ENCODE measurements around the gene YPEL1. TPM values are rescaled to one million over a fixed set of nuclear protein-coding genes. Genes with fewer than 3 reads are reported as not detected.
A peak's percentile ranks its signal among the peaks of the same experiment; 100 is the strongest.

Gene YPEL1
- total and polyA plus RNA-seq, 2 of the 13 experiments (the other 11 are each of a cell fraction or from before 2014, with no cell fraction given), result 0.33 to 2.5 TPM

DNA sequence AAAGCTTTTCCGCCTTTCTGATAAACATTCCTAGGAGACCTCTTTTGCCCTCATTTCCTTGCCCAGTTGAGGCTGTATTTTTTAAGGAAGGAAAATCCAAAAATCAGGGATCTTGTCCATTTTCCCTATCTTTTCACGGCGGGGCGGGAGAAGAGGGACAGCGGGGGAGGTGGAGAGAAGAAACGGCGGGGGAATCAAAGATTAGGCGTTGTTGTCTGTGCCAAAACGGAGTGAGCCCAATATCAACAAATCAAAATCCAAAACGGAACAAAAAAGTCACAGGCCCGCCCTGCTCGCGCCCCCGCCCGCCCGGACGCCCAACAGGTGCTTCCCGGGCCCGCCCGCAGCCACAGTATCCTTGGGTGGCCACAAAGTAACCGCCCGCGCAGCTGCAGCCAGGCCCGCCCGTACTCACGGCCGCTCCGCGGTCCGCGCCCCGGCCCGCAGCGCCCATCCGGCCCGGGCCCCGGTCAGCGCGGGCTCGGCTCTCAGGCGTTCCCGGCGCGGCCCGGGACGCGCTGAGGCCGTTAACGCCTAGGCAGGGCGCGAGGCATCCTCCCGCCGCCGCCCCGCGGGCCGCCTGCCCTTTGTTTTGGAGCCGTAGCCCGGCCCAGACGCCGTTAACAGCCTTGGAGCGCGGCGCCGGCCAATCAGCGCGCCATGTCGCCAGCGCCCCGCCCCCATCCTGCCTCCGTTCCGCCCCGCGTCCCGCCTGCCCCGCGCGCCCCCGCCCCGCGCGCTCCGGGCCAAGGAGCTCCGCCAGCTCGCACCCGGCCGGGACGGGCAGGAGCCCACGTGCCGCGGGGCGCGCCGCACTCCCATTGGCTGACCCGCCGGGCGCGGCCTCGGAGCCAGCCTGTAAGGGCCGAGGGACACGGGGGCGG is at the start of gene YPEL1 (continued):
- TF ChIP-seq, protein P1, sequence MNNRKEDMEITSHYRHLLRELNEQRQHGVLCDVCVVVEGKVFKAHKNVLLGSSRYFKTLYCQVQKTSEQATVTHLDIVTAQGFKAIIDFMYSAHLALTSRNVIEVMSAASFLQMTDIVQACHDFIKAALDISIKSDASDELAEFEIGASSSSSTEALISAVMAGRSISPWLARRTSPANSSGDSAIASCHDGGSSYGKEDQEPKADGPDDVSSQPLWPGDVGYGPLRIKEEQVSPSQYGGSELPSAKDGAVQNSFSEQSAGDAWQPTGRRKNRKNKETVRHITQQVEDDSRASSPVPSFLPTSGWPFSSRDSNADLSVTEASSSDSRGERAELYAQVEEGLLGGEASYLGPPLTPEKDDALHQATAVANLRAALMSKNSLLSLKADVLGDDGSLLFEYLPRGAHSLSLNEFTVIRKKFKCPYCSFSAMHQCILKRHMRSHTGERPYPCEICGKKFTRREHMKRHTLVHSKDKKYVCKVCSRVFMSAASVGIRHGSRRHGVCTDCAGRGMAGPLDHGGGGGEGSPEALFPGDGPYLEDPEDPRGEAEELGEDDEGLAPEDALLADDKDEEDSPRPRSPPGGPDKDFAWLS (CRISPR knock-in tag; IDR thresholded peaks at IDR 0.05; ENCODE audit: borderline replicate concordance), result no peak
- TF ChIP-seq ZNF382 (CRISPR knock-in tag; IDR thresholded peaks at IDR 0.05; ENCODE audit: borderline replicate concordance), result no peak
- no peak for TF ChIP-seq ZNF510 (CRISPR knock-in tag; IDR thresholded peaks at IDR 0.05; ENCODE audit: low read depth)
- TF ChIP-seq JUND (CRISPR knock-in tag; IDR thresholded peaks at IDR 0.05), result no peak
- TF ChIP-seq NCOR1 (IDR thresholded peaks at IDR 0.05; ENCODE audit: borderline replicate concordance, low read length), result no peak
- TF ChIP-seq ZNF749 (CRISPR knock-in tag; IDR thresholded peaks at IDR 0.05; ENCODE audit: borderline replicate concordance), result peak; percentile 87
- TF ChIP-seq MBD4 (IDR thresholded peaks at IDR 0.05; ENCODE audit: borderline replicate concordance, low read length), result no peak
- peak; percentile 87 for TF ChIP-seq SALL1 (CRISPR knock-in tag; IDR thresholded peaks at IDR 0.05)
- TF ChIP-seq ZNF883 (CRISPR knock-in tag; IDR thresholded peaks at IDR 0.05; ENCODE audit: not compliant biosample characterization), result no peak
- TF ChIP-seq CHD2 (IDR thresholded peaks at IDR 0.05; ENCODE audit: low read depth, low read length), result no peak
- 0 out of 2 replicates have a peak, but pooled peaks have one; percentile 36 for TF ChIP-seq MIXL1 (CRISPR knock-in tag; IDR thresholded peaks at IDR 0.05)
- TF ChIP-seq, protein P2, sequence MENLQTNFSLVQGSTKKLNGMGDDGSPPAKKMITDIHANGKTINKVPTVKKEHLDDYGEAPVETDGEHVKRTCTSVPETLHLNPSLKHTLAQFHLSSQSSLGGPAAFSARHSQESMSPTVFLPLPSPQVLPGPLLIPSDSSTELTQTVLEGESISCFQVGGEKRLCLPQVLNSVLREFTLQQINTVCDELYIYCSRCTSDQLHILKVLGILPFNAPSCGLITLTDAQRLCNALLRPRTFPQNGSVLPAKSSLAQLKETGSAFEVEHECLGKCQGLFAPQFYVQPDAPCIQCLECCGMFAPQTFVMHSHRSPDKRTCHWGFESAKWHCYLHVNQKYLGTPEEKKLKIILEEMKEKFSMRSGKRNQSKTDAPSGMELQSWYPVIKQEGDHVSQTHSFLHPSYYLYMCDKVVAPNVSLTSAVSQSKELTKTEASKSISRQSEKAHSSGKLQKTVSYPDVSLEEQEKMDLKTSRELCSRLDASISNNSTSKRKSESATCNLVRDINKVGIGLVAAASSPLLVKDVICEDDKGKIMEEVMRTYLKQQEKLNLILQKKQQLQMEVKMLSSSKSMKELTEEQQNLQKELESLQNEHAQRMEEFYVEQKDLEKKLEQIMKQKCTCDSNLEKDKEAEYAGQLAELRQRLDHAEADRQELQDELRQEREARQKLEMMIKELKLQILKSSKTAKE (CRISPR knock-in tag; IDR thresholded peaks at IDR 0.05; ENCODE audit: borderline replicate concordance), result no peak
- no peak for TF ChIP-seq KAT2B (IDR thresholded peaks at IDR 0.05; ENCODE audit: borderline replicate concordance, low read depth, low read length)
- TF ChIP-seq ZNF230 (CRISPR knock-in tag; IDR thresholded peaks at IDR 0.05), result no peak
- 0 out of 2 replicates have a peak, but pooled peaks have one; percentile 74 for TF ChIP-seq ZNF589 (CRISPR knock-in tag; conservative IDR thresholded peaks at IDR 0.05)
- TF ChIP-seq ZC3H13 (CRISPR knock-in tag; IDR thresholded peaks at IDR 0.05), result no peak
- TF ChIP-seq, protein P3, sequence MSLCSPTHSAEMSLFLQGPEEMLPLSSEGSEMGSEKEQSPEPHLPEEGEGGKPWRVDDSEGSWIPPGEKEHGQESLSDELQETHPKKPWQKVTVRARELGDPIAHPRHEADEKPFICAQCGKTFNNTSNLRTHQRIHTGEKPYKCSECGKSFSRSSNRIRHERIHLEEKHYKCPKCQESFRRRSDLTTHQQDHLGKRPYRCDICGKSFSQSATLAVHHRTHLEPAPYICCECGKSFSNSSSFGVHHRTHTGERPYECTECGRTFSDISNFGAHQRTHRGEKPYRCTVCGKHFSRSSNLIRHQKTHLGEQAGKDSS (CRISPR knock-in tag; IDR thresholded peaks at IDR 0.05; ENCODE audit: borderline replicate concordance, low read depth), result no peak
- TF ChIP-seq, protein P4, sequence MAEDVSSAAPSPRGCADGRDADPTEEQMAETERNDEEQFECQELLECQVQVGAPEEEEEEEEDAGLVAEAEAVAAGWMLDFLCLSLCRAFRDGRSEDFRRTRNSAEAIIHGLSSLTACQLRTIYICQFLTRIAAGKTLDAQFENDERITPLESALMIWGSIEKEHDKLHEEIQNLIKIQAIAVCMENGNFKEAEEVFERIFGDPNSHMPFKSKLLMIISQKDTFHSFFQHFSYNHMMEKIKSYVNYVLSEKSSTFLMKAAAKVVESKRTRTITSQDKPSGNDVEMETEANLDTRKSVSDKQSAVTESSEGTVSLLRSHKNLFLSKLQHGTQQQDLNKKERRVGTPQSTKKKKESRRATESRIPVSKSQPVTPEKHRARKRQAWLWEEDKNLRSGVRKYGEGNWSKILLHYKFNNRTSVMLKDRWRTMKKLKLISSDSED (CRISPR knock-in tag; IDR thresholded peaks at IDR 0.05), result no peak
- no peak for TF ChIP-seq REPIN1 (CRISPR knock-in tag; IDR thresholded peaks at IDR 0.05; ENCODE audit: borderline replicate concordance, low read depth)
- TF ChIP-seq GZF1 (CRISPR knock-in tag; IDR thresholded peaks at IDR 0.05), result no peak
- TF ChIP-seq ZNF569 (CRISPR knock-in tag; IDR thresholded peaks at IDR 0.05; ENCODE audit: borderline replicate concordance), result no peak
- TF ChIP-seq EZH2 (conservative IDR thresholded peaks at IDR 0.05; ENCODE audit: low read depth, low read length), result no peak
- TF ChIP-seq PRMT3 (CRISPR knock-in tag; IDR thresholded peaks at IDR 0.05; ENCODE audit: borderline replicate concordance, low read depth), result no peak
- TF ChIP-seq RARA (CRISPR knock-in tag; IDR thresholded peaks at IDR 0.05), result no peak

Data from HepG2 (cell line).